Ishikawa (cell line): ENCODE data around the gene FGF21.

Source experiments
- CEBPB ChIP-seq: IDR thresholded peaks from 2 replicates; pipeline ENCODE4 v1.6.1; 2012
- CREB1 ChIP-seq: IDR thresholded peaks from 2 replicates; pipeline ENCODE4 v1.6.1; 2012; ENCODE audit warnings: low read depth
- EGR1 ChIP-seq: IDR thresholded peaks from 2 replicates; pipeline ENCODE4 v1.6.1; 2012
- EP300 ChIP-seq: IDR thresholded peaks from 2 replicates; pipeline ENCODE4 v1.6.1; 2012; ENCODE audit warnings: borderline replicate concordance
- FOXM1 ChIP-seq: IDR thresholded peaks from 2 replicates; pipeline ENCODE4 v1.6.1; 2012; ENCODE audit warnings: low read depth, borderline replicate concordance
- NFIC ChIP-seq: IDR thresholded peaks from 2 replicates; pipeline ENCODE4 v1.6.1; 2012
- RAD21 ChIP-seq: IDR thresholded peaks from 2 replicates; pipeline ENCODE4 v1.6.1; 2012; ENCODE audit warnings: low read depth
- TAF1 ChIP-seq: IDR thresholded peaks from 2 replicates; pipeline ENCODE4 v1.6.1; 2012; ENCODE audit warnings: low read depth, mild to moderate bottlenecking
- TCF12 ChIP-seq: IDR thresholded peaks from 2 replicates; pipeline ENCODE4 v1.6.1; 2012; ENCODE audit warnings: low read depth
- TEAD4 ChIP-seq: IDR thresholded peaks from 2 replicates; pipeline ENCODE4 v1.6.1; 2012
- YY1 ChIP-seq: IDR thresholded peaks from 2 replicates; pipeline ENCODE4 v1.6.1; 2012; ENCODE audit warnings: low read depth
- ZBTB7A ChIP-seq: IDR thresholded peaks from 2 replicates; pipeline ENCODE4 v1.6.1; 2012; ENCODE audit warnings: low read depth
- TF ChIP-seq, protein P1 (sequence below): IDR thresholded peaks from 2 replicates; pipeline ENCODE4 v1.6.1; 2012; ENCODE audit warnings: low read depth, mild to moderate bottlenecking
- TF ChIP-seq, protein P2 (sequence below): IDR thresholded peaks from 2 replicates; pipeline ENCODE4 v1.6.1; 2012
- TF ChIP-seq, protein P3 (sequence below): IDR thresholded peaks from 2 replicates; pipeline ENCODE4 v1.6.1; 2012

FGF21 gene

DNA sequence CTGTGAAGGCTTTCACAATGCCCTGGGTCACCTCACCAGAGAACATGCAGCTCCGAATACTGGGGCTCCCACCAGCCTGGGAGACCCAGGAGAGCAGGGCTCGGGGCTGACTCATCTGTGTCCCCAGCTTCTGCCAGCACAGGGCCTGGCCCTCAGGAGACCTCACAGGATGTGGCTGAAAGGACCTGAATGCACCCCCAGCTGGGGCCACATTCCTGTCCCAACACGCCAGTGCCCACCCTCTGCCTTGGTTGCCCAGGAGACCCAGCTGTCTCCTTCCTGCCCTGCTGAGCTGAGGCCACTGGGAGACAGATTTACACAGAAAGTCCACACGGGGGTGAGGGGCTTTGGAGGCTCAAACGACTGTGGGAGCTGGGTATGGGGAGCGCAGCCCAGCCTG is 43.6 kb downstream of the FGF21 start:
- no peak for TF ChIP-seq TEAD4
- TF ChIP-seq, protein P1, sequence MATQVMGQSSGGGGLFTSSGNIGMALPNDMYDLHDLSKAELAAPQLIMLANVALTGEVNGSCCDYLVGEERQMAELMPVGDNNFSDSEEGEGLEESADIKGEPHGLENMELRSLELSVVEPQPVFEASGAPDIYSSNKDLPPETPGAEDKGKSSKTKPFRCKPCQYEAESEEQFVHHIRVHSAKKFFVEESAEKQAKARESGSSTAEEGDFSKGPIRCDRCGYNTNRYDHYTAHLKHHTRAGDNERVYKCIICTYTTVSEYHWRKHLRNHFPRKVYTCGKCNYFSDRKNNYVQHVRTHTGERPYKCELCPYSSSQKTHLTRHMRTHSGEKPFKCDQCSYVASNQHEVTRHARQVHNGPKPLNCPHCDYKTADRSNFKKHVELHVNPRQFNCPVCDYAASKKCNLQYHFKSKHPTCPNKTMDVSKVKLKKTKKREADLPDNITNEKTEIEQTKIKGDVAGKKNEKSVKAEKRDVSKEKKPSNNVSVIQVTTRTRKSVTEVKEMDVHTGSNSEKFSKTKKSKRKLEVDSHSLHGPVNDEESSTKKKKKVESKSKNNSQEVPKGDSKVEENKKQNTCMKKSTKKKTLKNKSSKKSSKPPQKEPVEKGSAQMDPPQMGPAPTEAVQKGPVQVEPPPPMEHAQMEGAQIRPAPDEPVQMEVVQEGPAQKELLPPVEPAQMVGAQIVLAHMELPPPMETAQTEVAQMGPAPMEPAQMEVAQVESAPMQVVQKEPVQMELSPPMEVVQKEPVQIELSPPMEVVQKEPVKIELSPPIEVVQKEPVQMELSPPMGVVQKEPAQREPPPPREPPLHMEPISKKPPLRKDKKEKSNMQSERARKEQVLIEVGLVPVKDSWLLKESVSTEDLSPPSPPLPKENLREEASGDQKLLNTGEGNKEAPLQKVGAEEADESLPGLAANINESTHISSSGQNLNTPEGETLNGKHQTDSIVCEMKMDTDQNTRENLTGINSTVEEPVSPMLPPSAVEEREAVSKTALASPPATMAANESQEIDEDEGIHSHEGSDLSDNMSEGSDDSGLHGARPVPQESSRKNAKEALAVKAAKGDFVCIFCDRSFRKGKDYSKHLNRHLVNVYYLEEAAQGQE: no peak

DNA sequence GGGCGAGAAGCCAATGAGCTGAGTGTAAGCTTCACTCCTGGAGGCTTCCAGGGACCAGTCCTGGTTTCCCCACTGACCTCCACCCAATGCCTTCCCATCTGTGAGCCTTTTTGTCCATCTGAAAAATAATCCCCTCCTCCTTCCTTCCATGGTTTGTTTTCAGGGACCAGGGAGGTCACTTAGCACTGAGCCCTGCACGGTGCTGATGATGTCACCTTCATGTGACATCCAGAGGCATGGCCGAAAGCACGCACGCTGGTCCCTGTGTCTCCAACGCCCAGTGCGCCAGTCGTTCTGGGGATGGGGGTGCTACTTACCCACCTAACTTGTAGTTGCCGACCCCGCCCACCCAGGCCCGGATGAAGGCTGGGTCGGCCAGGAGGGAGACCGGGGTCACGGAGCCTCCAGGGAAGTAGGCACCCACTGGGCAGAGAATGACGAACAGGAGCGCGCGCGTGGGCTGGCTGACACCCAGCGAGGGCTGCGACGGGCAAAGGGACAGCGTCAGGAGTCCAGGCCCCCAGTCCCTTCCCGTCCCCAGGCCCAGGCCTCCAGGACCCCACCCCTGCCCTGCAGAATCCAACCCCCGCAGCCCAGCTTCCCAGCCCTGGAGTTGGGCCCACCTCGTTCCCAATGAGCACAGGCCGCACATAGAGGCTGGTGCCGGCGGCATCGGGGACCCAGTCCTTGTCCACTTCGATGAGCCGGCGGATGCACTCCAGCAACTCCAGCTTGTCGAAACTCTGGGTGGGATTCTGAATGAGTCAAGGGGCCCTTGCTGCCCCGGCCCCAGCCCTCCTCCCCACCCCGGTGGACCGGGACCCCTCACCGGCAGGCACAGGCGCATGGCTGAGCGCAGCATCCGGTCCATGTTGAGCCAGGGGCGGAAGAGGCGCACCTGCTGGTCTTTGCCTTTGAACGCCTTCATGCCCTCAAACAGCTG is 44.3 kb downstream of the FGF21 start:
- TF ChIP-seq TEAD4 (no peak), NFIC (no peak), ZBTB7A (no peak), RAD21 (no peak)

DNA sequence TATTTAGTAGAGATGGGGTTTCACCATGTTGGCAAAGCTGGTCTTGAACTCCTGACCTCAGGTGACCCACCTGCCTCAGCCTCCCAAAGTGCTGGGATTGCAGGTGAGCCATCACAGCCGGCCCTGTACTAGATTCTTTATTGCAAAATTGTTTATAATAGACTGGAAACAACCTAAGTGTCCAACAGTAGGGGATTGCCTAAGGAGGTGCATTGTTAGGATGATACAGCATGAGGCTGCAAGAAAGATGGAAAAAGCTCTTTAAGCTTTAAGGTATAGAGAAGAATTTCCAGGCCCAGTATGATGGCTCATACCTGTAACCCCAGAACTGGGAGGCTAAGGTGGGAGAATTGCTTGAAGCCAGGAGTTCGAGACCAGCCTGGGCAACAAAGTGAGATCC is 47.3 kb downstream of the FGF21 start:
- TF ChIP-seq YY1 (no peak), TEAD4 (no peak), ZBTB7A (no peak), NFIC (no peak), EP300 (no peak), TAF1 (no peak), CREB1 (no peak), RAD21 (no peak), TCF12 (no peak), FOXM1 (no peak), CEBPB (no peak), EGR1 (no peak)
- TF ChIP-seq, protein P2, sequence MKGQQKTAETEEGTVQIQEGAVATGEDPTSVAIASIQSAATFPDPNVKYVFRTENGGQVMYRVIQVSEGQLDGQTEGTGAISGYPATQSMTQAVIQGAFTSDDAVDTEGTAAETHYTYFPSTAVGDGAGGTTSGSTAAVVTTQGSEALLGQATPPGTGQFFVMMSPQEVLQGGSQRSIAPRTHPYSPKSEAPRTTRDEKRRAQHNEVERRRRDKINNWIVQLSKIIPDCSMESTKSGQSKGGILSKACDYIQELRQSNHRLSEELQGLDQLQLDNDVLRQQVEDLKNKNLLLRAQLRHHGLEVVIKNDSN: no peak
- TF ChIP-seq, protein P1: no peak
- TF ChIP-seq, protein P3, sequence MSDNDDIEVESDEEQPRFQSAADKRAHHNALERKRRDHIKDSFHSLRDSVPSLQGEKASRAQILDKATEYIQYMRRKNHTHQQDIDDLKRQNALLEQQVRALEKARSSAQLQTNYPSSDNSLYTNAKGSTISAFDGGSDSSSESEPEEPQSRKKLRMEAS: no peak

DNA sequence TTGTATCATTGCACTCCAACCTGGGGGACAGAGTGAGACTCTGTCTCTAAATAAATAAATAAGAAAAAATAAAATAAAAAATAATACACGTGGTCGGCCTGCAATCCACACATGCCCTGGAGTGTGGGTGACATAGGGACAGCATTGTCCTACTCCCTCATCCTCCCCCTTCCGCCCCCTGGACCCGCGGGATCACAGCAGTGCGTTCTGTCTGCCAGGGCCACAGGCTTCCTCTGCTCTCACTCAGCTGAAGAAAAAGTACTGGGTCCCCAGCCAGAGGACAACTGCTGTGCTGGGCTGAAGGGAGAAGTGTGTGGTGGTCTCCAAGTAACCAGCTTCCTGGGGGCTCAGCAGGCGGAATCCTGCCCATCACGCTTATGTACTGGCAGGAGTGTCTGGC is 49.2 kb downstream of the FGF21 start:
- TF ChIP-seq FOXM1 (no peak), TEAD4 (no peak), EP300 (no peak), NFIC (no peak), YY1 (no peak), RAD21 (no peak), TAF1 (no peak), CREB1 (no peak), CEBPB (no peak), TCF12 (no peak), ZBTB7A (no peak), EGR1 (no peak)
- TF ChIP-seq, protein P3: no peak
- TF ChIP-seq, protein P2: no peak
- TF ChIP-seq, protein P1: no peak

DNA sequence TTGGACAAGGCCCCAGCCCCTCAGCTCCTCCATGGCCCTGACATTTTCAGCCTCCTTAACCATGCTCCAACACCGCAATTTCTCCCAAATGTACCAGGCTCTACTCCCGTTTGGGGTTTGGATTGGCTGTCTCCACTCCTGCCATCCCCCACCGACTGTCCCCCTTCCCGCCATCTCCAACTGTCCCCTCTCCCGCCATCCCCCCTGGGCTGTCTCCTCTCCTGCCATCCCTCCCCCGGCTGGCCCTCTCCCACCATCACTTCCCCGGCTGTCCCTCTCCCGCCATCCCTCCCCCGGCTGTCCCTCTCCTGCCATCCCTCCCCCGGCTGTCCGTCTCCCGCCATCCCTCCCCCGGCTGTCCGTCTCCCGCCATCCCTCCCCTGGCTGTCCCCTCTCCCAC is 50.1 kb downstream of the FGF21 start:
- TF ChIP-seq, protein P1: no peak
- TF ChIP-seq TCF12 (no peak), FOXM1 (no peak), NFIC (no peak), EP300 (no peak), TEAD4 (no peak), RAD21 (no peak), EGR1 (no peak), ZBTB7A (no peak), CREB1 (no peak), CEBPB (no peak), YY1 (no peak), TAF1 (no peak)
- TF ChIP-seq, protein P3: no peak
- TF ChIP-seq, protein P2: no peak
